HG03108 (cell line): ENCODE measurements around the gene IL32.

Experiments used
- ATAC-seq: cut with Tn5 transposase; IDR thresholded peaks from one replicate; pipeline ENCODE4 v1.9.1; 2021; ENCODE audit warnings: moderate library complexity; ENCODE audit not compliant: unreplicated experiment

Gene IL32

GRCh38 chr16:3113765-3114479 is 48.5 kb downstream of the IL32 start:
- no peak for ATAC-seq

- no peak for ATAC-seq
These were observed 49.6 kb downstream of the IL32 start for GRCh38 chr16:3115003-3115402.

GRCh38 chr16:3115561-3115960 is 50.1 kb downstream of the IL32 start:
- no peak for ATAC-seq

GRCh38 chr16:3118204-3118790 is 52.9 kb downstream of the IL32 start:
- ATAC-seq: no peak

GRCh38 chr16:3118846-3119245 is 53.4 kb downstream of the IL32 start:
- ATAC-seq: no peak
